GM13977 (cell line): Measurements from ENCODE around the gene PTPRM.

Experiments
- DNase-seq: peaks from one replicate; pipeline ENCODE4 v3.0.0; 2012; ENCODE audit warnings: low spot score
- in situ Hi-C: fragments of 300-500 bp; cut with MboI; formaldehyde crosslinking; loops from one replicate; pipeline ENCODE4 v1.12.0; 2022; ENCODE audit warnings: low sequenced_read_pairs, low pct_unique_long_range_greater_than_20kb, mixed read lengths, inconsistent platforms; ENCODE audit not compliant: unreplicated experiment
- TF ChIP-seq, protein P1 (sequence below): IDR thresholded peaks from 2 replicates; pipeline ENCODE4 v1.5.1; 2012; ENCODE audit warnings: mild to moderate bottlenecking, control low read depth; ENCODE audit not compliant: insufficient read depth; ENCODE audit errors: extremely low read depth, missing control alignments

The PTPRM gene

DNA sequence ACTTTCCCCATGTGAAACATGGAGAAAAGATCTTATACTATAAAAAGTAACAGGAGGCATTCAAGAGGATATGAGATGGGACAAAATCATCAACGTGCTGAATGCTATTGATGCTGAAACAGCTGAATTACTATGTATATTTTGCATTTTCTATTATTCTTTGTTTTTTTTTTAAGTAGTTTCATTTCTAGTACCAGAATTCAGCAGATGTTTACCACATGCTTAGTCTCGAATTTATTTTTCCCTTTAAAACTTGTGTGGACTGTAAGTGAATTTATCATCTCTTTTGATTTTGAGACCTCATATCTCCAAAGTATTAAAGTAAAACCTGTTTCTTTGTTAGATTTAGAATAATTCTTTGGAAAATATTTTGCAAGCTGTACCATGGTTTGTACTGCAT, 205.8 kb downstream of the PTPRM start:
- in situ Hi-C loops = no loop called here
- no peak for DNase-seq
- TF ChIP-seq, protein P1, sequence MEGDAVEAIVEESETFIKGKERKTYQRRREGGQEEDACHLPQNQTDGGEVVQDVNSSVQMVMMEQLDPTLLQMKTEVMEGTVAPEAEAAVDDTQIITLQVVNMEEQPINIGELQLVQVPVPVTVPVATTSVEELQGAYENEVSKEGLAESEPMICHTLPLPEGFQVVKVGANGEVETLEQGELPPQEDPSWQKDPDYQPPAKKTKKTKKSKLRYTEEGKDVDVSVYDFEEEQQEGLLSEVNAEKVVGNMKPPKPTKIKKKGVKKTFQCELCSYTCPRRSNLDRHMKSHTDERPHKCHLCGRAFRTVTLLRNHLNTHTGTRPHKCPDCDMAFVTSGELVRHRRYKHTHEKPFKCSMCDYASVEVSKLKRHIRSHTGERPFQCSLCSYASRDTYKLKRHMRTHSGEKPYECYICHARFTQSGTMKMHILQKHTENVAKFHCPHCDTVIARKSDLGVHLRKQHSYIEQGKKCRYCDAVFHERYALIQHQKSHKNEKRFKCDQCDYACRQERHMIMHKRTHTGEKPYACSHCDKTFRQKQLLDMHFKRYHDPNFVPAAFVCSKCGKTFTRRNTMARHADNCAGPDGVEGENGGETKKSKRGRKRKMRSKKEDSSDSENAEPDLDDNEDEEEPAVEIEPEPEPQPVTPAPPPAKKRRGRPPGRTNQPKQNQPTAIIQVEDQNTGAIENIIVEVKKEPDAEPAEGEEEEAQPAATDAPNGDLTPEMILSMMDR = no peak

DNA sequence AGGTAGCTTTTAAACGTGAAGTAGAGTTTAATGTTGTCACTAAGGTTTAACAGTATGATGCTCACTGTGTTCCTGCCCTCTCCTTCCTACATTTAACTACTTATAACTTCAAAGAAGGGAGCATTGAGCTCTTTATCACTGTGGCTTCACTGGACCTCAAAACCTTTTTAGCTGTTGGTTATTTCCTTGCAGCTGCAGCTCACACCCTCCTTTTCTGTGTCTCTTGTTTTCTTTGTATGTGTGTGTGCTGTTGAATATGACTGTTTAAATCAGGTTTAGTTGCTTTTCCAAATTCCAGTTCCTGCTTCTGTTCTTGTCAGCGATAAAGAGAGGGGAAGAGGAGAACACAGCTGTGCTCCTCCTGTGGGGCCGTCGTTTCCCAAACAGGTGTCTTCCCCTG, 208.0 kb downstream of the PTPRM start:
- TF ChIP-seq, protein P1 = no peak
- DNase-seq = no peak
- in situ Hi-C loops = no loop called here

DNA sequence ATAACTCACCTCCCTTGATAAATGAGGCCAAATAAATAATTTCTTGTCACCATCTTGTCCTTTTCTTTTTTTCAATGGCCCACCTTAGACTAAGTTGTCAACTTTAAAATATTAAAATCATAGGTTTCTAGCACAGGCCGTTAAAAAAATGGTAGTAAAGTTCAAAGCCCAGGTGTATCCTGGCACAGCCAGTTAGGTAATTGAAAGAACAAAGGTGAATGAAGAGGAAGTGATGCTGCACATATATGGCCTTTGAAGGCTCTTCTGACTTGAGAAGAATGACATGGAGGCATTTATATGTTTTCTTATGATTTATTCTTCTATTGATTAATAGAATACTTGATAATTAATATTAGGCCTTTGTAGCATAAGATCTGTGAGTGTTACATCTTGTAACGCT, 208.7 kb downstream of the PTPRM start:
- in situ Hi-C loops = no loop called here
- DNase-seq = no peak
- TF ChIP-seq, protein P1 = no peak

DNA sequence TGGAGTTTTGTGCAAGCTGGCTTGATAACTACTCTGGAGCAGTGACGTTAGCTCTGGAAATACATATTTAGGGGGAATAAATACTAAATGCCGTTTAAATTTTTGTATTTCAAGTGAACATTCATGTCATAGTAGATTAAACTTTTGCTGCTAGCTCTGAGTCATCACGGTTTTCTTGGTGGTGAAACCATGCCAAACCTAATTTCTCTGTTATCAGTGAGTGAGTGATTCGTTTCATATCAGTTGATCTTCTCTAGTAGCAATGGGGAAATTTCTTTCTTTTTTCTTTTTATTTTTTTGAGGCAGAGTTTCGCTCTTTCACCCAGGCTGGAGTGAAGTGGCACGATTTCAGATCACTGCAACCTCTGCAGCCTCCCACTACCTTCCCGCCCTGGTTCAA, 211.1 kb downstream of the PTPRM start:
- TF ChIP-seq, protein P1 = no peak
- in situ Hi-C loops = no loop called here
- DNase-seq = no peak

DNA sequence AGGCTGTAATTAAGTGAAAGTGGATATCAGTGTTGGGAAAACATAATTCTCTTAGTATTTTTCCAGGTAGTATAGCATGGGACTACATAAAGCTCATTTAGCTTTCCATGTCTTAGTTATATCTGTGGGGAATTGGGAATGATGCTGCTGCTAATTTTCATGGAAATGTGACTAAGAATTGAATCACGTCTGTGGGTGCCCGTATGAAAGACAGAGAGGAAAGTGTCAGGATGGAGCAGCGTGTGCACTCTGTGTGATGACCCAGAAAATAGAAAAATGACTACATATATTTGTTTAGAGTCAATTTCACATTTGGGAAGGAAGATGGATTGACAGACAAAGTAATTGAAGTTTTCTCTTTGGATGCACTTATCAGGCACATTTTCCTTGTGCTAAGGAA, 212.1 kb downstream of the PTPRM start:
- DNase-seq = no peak
- TF ChIP-seq, protein P1 = no peak
- in situ Hi-C loops = no loop called here

DNA sequence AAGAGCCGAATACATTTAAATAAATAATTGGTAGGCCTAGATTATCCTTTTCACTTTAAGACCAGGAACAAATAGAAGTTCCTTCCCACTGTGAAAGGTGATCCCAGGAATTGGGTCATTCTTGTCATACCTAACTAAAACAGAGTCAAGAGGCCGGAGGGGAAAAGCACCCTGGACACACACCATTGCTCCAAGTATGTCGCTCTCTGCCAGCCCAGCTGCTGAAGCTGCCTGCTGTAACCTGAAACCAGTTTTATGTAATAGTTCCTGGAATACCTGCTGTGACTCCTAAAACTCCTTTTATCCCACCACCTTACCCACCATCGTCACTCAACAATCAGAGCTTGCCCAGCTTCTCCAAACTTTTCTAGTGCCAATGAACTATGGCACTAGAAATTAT, 217.1 kb downstream of the PTPRM start:
- in situ Hi-C loops = no loop called here
- TF ChIP-seq, protein P1 = no peak
- DNase-seq = no peak

DNA sequence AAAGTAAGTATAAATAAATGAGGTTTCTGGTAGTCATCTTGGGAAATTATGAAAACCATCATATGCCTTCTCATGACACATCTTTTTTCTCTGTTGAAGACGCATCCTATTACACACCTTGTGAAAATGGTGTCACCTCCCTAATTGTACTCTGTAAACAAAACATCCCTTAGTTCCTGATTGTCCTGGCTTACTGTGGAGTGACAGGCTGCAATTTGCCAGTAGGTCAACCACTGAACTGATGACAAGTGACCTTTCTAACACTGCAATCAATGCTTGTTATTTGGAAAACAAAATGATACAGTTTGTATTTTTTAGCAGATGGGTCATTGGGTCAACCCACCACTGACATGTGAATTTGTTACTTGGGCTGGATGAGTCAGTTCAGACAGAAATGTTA, 219.5 kb downstream of the PTPRM start:
- in situ Hi-C loops = no loop called here
- TF ChIP-seq, protein P1 = no peak
- DNase-seq = no peak
